H1 (cell line): ENCODE data around the gene SEMA3C. TPM values are rescaled to one million over a fixed set of nuclear protein-coding genes. Genes with fewer than 3 reads are reported as not detected.

Experiments used
- CTCF ChIA-PET: fragments of 300-600 bp; sonication (Branson Sonifier 250); formaldehyde crosslinking; loops from one replicate; lab custom pipeline; 2021; ENCODE audit not compliant: partially characterized antibody; lab: Charles Lee
- POLR2A ChIA-PET: fragments of 300-600 bp; sonication (Branson Sonifier 250); formaldehyde crosslinking; loops from one replicate; lab custom pipeline; 2021; ENCODE audit warnings: inconsistent platforms; ENCODE audit not compliant: partially characterized antibody; lab: Charles Lee
- DNase-seq, 2 experiments: peaks; one replicate each; pipeline versions ENCODE4 v3.0.0 to v3.0.0-alpha.2; 2010 to 2022; ENCODE audit warnings: low spot score in 2 of 2, low read depth in 1 of 2, mixed read lengths in 1 of 2
- FAIRE-seq: peaks from 2 replicates; lab custom pipeline; 2011; peaks lifted over from hg19 to GRCh38; lab: Jason Lieb, UNC
- H2AFZ ChIP-seq: 2 replicates; pipeline ENCODE4 v1.8.1; 2012; ENCODE audit warnings: low read length, inconsistent platforms
- H2AK5ac ChIP-seq: 2 replicates; pipeline ENCODE4 v1.6.1; 2013; ENCODE audit warnings: low read depth, low read length
- H2BK120ac ChIP-seq: replicated peaks from 2 replicates; pipeline ENCODE3; 2013; ENCODE audit warnings: low read depth, low read length, inconsistent platforms
- H2BK12ac ChIP-seq: 2 replicates; pipeline ENCODE4 v1.6.1; 2013; ENCODE audit warnings: low read depth, low read length
- H2BK15ac ChIP-seq: 2 replicates; pipeline ENCODE4 v1.6.1; 2013; ENCODE audit warnings: low read length
- H2BK20ac ChIP-seq: 2 replicates; pipeline ENCODE4 v1.6.1; 2013; ENCODE audit warnings: low read length
- H2BK5ac ChIP-seq: 2 replicates; pipeline ENCODE4 v1.6.1; 2013; ENCODE audit warnings: low read depth, low read length
- H3K14ac ChIP-seq: 2 replicates; pipeline ENCODE4 v1.6.1; 2013; ENCODE audit warnings: inconsistent platforms; ENCODE audit not compliant: insufficient read length
- H3K18ac ChIP-seq: 2 replicates; pipeline ENCODE4 v1.6.1; 2013; ENCODE audit warnings: low read length; ENCODE audit errors: extremely low read depth
- H3K23ac ChIP-seq: 2 replicates; pipeline ENCODE4 v1.6.1; 2013; ENCODE audit warnings: inconsistent platforms; ENCODE audit not compliant: insufficient read length
- H3K23me2 ChIP-seq: 2 replicates; pipeline ENCODE4 v1.6.1; 2013; ENCODE audit warnings: low read depth, low read length
- H3K27ac ChIP-seq: 2 replicates; pipeline ENCODE4 v1.6.1; 2011; ENCODE audit warnings: low read depth, low read length, inconsistent platforms
- H3K27me3 ChIP-seq, 4 experiments: replicated peaks in 1 of 4; 1 replicate in 1 of 4; 2 replicates in 3 of 4; pipeline versions ENCODE4 v1.6.1 to v1.8.1; 2011 to 2013; ENCODE audit warnings: low read length in 3 of 4, mild to moderate bottlenecking in 3 of 4, inconsistent platforms in 2 of 4, mixed read lengths in 2 of 4, moderate library complexity in 1 of 4; ENCODE audit not compliant: control insufficient read depth in 3 of 4, insufficient read depth in 3 of 4; ENCODE audit errors: extremely low read depth in 1 of 4
- H3K36me3 ChIP-seq, 4 experiments: 2 replicates each; pipeline versions ENCODE4 v1.6.1 to v1.8.1; 2011 to 2013; ENCODE audit warnings: mild to moderate bottlenecking in 4 of 4, low read length in 3 of 4, moderate library complexity in 2 of 4, control low read depth in 1 of 4, inconsistent platforms in 1 of 4; ENCODE audit not compliant: insufficient read depth in 4 of 4, control insufficient read depth in 2 of 4
- H3K4ac ChIP-seq: replicated peaks from 2 replicates; pipeline ENCODE3; 2013; ENCODE audit warnings: low read length, low read depth, mixed read lengths, inconsistent platforms; ENCODE audit not compliant: insufficient read length
- H3K4me1 ChIP-seq, 4 experiments: replicated peaks in 1 of 4; 1 replicate in 1 of 4; 2 replicates in 3 of 4; pipeline versions ENCODE4 v1.6.1 to v1.8.1; 2011 to 2013; ENCODE audit warnings: low read length in 3 of 4, inconsistent platforms in 2 of 4, mixed read lengths in 1 of 4; ENCODE audit not compliant: insufficient read depth in 4 of 4, control insufficient read depth in 3 of 4
- H3K4me2 ChIP-seq, 2 experiments: 2 replicates each; pipeline versions ENCODE4 v1.6.1 to v1.8.1; 2011 to 2013; ENCODE audit warnings: low read depth in 2 of 2, low read length in 2 of 2, control low read depth in 1 of 2, inconsistent platforms in 1 of 2, mild to moderate bottlenecking in 1 of 2; ENCODE audit not compliant: insufficient read depth in 1 of 2
- H3K4me3 ChIP-seq, 4 experiments: fragments of 200-600, 300-600 bp in 1 of 4; sonication (generic), shearing (Covaris generic), sonication (Bioruptor Twin) in 1 of 4; 2 replicates each; pipeline versions ENCODE4 v1.5.1 to v1.8.1; 2011 to 2016; ENCODE audit warnings: low read length in 4 of 4, low read depth in 3 of 4, control low read depth in 2 of 4, inconsistent platforms in 2 of 4, mild to moderate bottlenecking in 2 of 4, mixed read lengths in 1 of 4, moderate library complexity in 1 of 4; ENCODE audit not compliant: insufficient read depth in 2 of 4; ENCODE audit errors: extremely low read depth in 1 of 4
- H3K56ac ChIP-seq: replicated peaks from 2 replicates; pipeline ENCODE3; 2013; ENCODE audit warnings: low read depth, mild to moderate bottlenecking, mixed read lengths, low read length, inconsistent platforms; ENCODE audit not compliant: insufficient read length
- H3K79me1 ChIP-seq: 2 replicates; pipeline ENCODE4 v1.6.1; 2013; ENCODE audit warnings: low read depth, low read length, control low read depth
- H3K79me2 ChIP-seq, 2 experiments: 2 replicates each; pipeline versions ENCODE4 v1.6.1 to v1.8.1; 2012 to 2013; ENCODE audit warnings: low read length in 2 of 2, mild to moderate bottlenecking in 2 of 2, inconsistent platforms in 1 of 2; ENCODE audit not compliant: insufficient read depth in 2 of 2, control insufficient read depth in 1 of 2
- H3K9ac ChIP-seq, 4 experiments: replicated peaks in 1 of 4; 1 replicate in 1 of 4; 2 replicates in 3 of 4; pipeline versions ENCODE4 v1.6.1 to v1.8.1; 2011 to 2013; ENCODE audit warnings: low read depth in 3 of 4, low read length in 3 of 4, control low read depth in 2 of 4, mild to moderate bottlenecking in 2 of 4, moderate library complexity in 2 of 4, inconsistent platforms in 1 of 4; ENCODE audit errors: extremely low read depth in 1 of 4
- H3K9me3 ChIP-seq, 2 experiments: 2 replicates each; pipeline versions ENCODE4 v1.6.1 to v1.8.1; 2012 to 2013; ENCODE audit warnings: mild to moderate bottlenecking in 2 of 2, moderate library complexity in 2 of 2, control low read depth in 1 of 2, inconsistent platforms in 1 of 2, low read depth in 1 of 2, low read length in 1 of 2, mixed read lengths in 1 of 2; ENCODE audit not compliant: insufficient read depth in 2 of 2
- H4K20me1 ChIP-seq, 2 experiments: replicated peaks in 1 of 2; 2 replicates each; pipeline versions ENCODE3 to v1.8.1; 2011 to 2013; ENCODE audit warnings: inconsistent platforms in 2 of 2, low read length in 2 of 2, mild to moderate bottlenecking in 1 of 2; ENCODE audit not compliant: insufficient read depth in 2 of 2, control insufficient read depth in 1 of 2
- H4K5ac ChIP-seq: 2 replicates; pipeline ENCODE4 v1.6.1; 2013; ENCODE audit warnings: low read length, low read depth, mixed read lengths, inconsistent platforms; ENCODE audit not compliant: insufficient read length
- H4K8ac ChIP-seq: 2 replicates; pipeline ENCODE4 v1.8.0; 2013; ENCODE audit warnings: mild to moderate bottlenecking, moderate library complexity, low read length, inconsistent platforms; ENCODE audit not compliant: insufficient read depth; ENCODE audit errors: extremely low read depth
- H4K91ac ChIP-seq: replicated peaks from 2 replicates; pipeline ENCODE3; 2013; ENCODE audit warnings: low read length, mixed read lengths, inconsistent platforms; ENCODE audit not compliant: insufficient read length
- TAF7 ChIP-seq: optimal IDR thresholded peaks from 2 replicates; pipeline ENCODE3; 2011; ENCODE audit warnings: low read depth, mild to moderate bottlenecking, inconsistent platforms, low read length, moderate library complexity, borderline replicate concordance
- WGBS, 2 experiments: shearing (Covaris generic) in 1 of 2; methylation state at CpG; one replicate each; pipeline versions ENCODE4 v1.1.6 to v1.1.7; 2013 to 2015; ENCODE audit warnings: low lambda C conversion rate in 2 of 2, mixed read lengths in 2 of 2, inconsistent platforms in 1 of 2, low coverage in 1 of 2, missing lambda C conversion rate in 1 of 2; ENCODE audit not compliant: insufficient replicate concordance in 2 of 2, insufficient coverage in 1 of 2, insufficient read length in 1 of 2; ENCODE audit errors: extremely low coverage in 1 of 2, missing lambda C conversion rate in 1 of 2; 5-methylcytosine and 5-hydroxymethylcytosine counted together
- polyA plus RNA-seq, 7 experiments: library from polyadenylated mRNA; depleted of rRNA in 3 of 7; stranded (reverse) in 5 of 7; unstranded in 2 of 7; fragments of >200 nt in 5 of 7; fragments of 200-250 nt in 2 of 7; gene quantifications; 1 replicate in 5 of 7; 2 replicates in 1 of 7; 4 replicates in 1 of 7; pipeline versions ENCODE4 v1.2.1 to v1.2.3, GENCODE V29; 2011 to 2013; ENCODE audit warnings: missing spikeins in 2 of 7, mixed read lengths in 2 of 7
- total RNA-seq: library from RNA; stranded (reverse); fragmentation: NEBNext Ultra II Directional; extraction: Animal tissue kit (Norgen Biotek cat#: 25700); gene quantifications from 2 replicates; pipeline ENCODE4 v1.2.1, GENCODE V29; 2021
- TF ChIP-seq, protein P1 (sequence below): IDR thresholded peaks from 2 replicates; pipeline ENCODE4 v1.6.1; 2011; ENCODE audit warnings: low read depth, mild to moderate bottlenecking, low read length; ENCODE audit not compliant: insufficient read depth
- TF ChIP-seq, protein P2 (sequence below): IDR thresholded peaks from 2 replicates; pipeline ENCODE4 v1.6.1; 2012; ENCODE audit warnings: inconsistent platforms

Gene SEMA3C
- total and polyA plus RNA-seq, 2 of the 8 experiments (the other 6 are each of a cell fraction or from before 2014, with no cell fraction given): 0.15 to 1.4 TPM

DNA sequence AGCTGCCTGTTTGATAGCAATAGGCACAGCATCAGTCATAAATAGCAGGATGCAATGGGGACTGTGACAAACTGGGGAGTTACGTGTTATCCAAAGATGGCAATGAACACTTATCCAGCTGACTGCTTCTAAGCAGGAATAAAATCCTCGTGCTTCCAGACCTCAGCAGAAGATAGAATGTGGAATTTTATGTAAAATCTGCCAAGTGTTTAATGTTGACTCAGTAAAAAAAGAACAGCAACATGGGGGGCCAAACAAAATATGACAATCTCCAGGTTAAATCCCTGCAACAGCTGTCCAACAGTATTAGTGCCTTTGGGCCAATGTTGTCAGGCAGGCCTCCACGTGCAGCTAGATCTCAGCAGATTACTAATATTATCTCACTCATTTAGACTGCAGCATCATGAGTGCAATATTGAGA, 127.3 kb downstream of the SEMA3C start:
- Histone ChIP-seq H3K9ac (no peak overlapping the region), H3K79me2 (no peaks in the 10 kb centered on the region), H3K9me3 (no peaks in the 10 kb centered on the region), H4K5ac (no peak overlapping the region), H3K27ac (no peak overlapping the region), H3K4me1 (no peaks in the 10 kb centered on the region), H2AK5ac (no peak overlapping the region), H3K79me1 (no peaks in the 10 kb centered on the region), H4K8ac (no peak overlapping the region), H3K4me2 (no peak overlapping the region), H2AFZ (no peak overlapping the region), H2BK120ac (no peak overlapping the region), H3K4me3 (no peak overlapping the region), H3K14ac (no peak overlapping the region), H3K4ac (no peak overlapping the region), H3K27me3 (no peaks in the 10 kb centered on the region), H3K23ac (no peak overlapping the region), H3K18ac (no peak overlapping the region), H3K56ac (no peak overlapping the region), H2BK15ac (no peak overlapping the region), H4K20me1 (no peaks in the 10 kb centered on the region), H2BK5ac (no peak overlapping the region), H2BK20ac (no peak overlapping the region), H4K91ac (no peak overlapping the region), H3K36me3 (no peaks in the 10 kb centered on the region), H3K23me2 (no peaks in the 10 kb centered on the region), H2BK12ac (no peak overlapping the region)
- POLR2A ChIA-PET: no interaction called here
- WGBS, 2 experiments: 90% methylated on average over 3 of the region's 3 CpGs; no CpG with 5 or more reads in 1 of the 2 experiments
- CTCF ChIA-PET: no interaction called here
- FAIRE-seq: no peak
- DNase-seq: no peak
- no peak for TF ChIP-seq TAF7
- TF ChIP-seq, protein P1, sequence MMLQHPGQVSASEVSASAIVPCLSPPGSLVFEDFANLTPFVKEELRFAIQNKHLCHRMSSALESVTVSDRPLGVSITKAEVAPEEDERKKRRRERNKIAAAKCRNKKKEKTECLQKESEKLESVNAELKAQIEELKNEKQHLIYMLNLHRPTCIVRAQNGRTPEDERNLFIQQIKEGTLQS: no peak
- TF ChIP-seq, protein P2, sequence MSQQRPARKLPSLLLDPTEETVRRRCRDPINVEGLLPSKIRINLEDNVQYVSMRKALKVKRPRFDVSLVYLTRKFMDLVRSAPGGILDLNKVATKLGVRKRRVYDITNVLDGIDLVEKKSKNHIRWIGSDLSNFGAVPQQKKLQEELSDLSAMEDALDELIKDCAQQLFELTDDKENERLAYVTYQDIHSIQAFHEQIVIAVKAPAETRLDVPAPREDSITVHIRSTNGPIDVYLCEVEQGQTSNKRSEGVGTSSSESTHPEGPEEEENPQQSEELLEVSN: no peak
